OCI-M2 (cell line): ENCODE results near the gene NHERF2.

Experiments used
- DNase-seq: peaks from one replicate; lab custom pipeline; 2025; ENCODE audit not compliant: unreplicated experiment; lab: John Stamatoyannopoulos, UW

Gene NHERF2

DNA sequence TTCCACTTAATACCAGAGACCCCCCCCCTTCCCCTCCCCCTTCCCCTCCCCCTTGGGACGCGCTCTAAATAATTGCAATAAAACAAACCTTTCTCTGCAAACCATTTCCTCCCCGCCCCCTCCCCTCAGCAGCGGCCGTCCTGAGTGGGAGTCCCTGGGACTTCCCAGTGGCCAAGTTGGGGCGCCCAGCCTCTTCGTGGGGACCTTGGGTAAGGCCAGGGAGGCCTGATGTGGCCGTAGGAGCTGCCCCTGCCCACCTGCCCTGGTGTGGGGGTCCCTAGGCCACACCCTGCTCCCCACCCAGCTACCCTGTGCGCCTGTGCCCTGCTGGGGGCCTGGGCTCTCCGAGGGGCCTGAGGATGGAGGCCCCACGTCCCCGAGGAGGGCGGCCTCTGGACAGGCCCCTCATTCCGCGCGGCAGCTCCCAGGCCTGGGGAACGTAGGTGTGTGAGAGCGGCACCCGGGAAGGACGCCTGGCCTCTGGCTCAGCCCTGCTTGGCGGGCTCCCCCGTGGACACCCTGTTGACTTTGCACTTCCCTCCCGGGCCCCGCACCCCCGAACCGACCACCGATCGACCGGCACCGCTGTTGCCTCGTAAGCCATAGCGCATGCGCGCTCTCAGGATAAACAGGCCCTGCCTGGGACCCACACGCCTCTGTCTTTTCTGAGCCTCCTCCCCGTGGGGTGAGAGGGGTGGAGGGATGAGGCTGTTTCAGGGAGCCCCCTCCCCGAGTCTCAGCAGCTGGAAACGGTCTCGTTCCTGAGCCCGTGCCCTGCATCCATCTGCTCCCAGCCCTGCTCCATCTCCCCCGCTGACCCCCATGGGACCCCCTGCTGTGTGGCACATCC lies 11.9 kb downstream of the NHERF2 start:
- DNase-seq, result no peak

DNA sequence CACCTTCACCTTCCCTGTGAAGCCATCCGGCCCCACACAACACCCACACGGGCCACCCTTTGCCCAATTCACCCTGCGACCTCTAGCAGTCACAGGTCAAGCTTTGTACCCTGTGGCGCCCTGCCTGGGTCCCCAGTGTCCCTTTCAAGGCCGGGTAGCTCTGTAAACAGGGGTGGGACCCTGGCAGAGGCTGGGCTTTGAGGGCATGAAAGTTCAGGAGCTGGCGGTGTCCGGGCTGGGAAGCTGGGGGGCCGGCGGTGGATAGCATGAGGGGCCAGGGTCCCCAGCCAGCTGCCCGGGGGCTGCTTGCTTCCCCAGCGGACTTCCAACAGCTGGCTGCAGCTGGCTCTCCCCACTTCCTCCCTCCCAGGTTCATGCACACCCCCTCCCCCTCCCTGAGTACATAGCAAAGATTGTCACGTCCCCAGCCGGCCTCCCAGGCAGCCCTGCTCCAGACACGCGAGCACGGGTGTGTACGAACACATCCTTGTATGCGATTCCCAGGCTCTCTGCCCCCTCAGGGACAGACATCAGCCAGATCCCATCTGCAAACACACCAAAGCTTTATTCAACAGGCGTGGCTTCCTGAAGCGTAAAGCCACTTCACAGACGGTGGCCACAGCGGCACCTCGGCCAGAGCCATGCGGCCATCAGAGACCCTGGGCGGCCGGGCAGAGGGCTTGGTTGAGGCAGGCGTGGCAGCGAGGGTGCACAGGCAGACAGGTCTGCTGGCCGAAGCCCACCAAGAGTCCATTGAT lies 12.8 kb downstream of the NHERF2 start:
- DNase-seq, result no peak

DNA sequence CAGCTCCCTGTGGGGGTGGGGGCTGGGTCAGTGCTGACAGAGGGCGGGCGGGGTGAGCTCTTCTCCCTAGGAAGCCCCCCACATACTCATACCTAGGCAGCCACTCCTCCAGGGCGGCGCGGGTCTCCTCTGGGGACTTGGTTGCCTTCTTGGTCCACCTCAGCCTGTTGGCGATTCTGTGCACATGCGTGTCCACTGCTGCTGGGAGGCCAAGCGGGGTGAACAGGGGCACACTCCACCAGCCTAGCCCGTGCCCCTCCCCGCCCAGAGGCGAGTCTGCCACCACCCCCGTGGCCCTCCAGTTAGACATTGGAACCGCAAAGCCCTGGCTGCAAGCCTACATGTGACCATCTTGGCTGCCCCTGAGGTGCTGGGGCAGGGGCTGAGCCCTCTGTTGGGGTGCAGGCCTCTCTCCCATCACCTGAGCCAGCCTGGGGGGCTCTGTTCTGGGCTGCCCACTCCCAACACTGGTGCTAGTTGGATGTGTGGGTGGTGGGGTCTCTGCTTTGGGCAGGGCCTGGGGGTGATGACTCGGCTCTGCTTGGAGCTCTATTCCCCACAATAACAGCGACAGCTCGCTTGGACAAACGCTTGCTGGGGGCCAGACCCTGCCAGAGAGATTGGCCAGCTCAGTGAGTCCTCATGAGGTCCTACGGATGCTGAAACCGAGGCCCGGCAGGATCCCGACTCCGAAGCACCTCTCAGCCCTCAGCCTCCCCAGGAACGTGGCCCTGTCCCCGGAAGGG lies 13.5 kb downstream of the NHERF2 start:
- no peak for DNase-seq

DNA sequence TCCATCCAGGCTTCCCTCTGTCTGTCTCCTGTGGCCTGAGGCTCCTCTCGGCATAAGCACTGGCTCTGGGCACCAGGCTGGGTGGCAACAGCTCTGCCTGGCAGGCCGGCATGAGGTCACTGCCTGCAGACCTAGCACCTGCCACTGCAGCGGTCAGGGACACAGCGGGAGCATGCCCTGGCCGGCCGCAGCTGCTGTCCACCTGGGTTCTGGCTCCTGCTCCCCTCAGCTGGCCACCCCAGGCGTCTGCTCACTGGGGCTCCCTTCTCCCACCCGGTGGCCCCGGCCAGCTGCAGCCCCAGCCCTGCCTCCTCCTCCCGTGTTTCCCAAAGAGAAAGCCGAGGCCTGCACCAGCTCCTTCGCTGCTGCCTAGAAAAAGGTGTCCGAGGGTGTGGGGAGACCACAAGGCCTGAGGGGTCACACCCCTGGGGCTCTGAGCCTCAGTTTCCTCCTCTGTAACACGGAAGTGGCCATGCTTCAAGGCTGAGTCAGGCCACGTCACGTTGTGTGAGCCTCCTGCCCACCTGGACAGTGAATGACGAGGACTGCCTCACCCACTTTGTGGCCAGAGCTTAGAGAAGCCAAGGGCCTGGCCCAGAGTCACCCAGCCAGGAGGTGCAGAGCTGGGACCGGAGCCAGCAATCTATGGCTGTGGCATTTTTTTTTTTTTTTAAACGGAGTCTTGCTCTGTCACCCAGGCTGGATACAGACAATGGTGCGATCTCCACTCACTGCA lies 14.3 kb downstream of the NHERF2 start:
- no peak for DNase-seq

DNA sequence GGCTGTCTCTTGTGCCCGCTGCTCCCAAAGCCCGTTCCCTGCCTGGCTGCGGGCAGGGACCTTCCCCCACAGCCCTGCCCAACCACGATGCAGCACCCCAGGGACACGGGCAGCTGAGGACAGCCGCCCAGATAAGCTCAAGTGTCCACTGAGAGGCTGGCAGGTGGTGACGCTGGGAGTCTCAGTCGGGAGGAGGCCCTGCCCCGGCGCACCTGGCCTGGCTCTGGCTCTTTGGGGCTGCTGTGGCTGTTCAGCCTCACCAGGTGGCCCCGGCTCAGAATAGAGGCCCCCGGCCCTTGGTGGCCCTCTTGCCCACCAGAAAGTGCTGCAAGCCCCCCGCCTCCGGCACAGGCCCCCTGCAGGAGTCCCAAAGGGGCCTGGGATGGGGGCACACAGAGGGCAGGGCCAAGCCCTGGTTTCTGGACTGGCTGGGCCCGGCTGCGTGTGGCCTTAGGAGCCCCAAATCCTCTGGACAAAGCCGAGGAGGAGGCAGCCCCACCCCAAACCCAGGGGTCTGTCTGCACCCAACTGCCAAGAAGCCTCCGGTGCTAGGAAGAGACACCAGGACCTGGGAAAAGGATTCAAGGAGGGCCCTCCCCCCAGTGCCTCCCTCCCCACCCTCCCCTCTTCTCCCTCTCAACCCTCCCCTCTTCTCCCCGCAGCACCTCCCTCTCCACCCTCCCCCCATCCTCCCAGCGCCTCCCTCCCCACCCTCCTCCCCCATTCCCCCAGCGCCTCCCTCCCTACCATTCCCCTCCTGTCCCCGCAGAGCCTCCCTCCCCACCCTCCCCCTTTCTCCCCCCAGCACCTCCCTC lies 15.7 kb downstream of the NHERF2 start:
- no peak for DNase-seq

DNA sequence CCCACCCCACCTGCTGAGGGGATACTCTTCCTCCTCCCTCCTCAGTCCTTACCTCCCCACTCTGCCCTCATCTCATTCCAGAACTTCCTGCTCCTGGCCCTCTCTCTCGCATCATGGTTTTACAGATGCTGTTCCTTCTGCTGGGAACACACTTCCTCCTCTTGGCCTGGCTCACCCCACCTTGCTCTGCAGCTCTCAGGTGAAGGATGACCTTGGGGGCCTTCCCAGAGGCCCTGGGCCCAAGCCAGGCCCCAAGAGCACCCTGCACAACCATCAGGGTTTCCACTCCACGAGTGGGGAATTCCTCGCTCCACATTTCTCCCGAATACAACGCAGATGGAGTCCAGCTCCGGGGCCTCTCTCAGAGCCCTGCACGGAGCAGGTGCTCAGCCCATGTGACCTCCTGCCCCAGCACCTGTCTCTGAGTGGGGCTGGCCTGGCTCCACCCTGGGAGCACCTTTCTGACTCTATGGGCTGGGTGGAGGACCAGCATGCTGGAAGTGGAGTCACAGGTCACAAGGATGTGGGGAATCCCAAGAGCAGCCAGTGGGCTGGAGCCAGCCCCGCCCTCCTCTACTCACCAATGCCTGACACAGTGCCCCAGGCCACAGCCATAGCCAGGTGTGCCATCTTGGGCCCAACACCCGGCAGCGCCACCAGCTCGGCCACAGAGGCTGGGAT lies 16.4 kb downstream of the NHERF2 start:
- DNase-seq, result no peak

DNA sequence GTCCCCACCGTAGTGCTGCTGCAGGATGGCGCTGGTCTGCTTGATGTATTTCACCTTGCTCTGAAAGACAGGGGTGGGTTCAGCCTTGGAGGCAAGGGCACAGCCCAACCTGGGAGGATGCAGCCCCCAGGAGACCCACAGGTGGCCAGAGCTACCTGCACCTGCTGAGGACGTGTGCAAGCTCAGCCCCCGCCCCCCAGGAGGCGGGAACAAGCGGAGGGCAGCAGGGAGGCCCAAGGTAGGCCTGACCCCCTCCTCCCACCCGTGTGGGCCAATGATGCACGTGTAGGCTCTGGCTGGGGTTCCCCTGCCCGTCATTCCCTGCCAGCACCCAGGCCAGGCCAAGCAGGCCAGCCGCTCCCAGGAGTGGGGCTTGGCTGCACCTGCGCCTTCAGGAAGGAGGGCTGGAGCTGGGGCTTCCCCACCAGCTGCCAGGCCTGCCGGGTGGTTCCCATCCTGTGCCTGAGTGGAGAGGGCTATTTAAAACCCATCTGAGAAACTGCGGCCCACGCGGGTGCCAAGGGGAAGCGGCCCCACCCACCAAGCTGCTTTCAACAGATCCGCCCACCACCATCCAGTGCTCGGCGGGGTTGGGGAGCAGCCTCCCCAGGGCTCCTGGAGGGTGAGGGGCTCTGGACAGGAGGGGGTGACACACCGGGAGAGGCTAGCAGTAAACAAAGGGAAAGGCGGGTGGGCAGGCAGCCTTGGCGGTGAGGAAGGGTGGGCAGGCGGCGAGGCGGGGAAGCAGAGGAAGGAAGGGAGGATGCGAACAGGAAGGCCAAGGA lies 17.2 kb downstream of the NHERF2 start:
- DNase-seq, result no peak

DNA sequence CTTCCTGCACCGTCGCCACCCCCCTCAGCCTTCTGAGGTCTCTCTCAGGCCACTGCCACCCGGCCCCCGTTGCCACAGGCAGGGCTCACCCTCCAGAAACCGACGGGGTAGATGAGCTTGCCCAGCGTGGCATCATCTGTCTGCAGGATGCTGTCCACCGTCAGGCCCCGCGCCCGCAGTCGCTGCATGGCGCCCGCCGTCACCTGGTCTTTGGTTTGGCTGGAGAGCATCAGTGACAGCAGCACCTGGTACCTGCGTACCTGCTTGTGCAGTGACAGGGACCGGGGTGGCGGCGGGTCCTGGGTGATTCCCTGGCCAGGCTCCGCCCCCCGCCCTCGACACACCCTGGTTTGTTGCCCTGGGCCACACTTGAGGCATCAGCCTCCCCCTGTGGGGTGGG lies 17.8 kb downstream of the NHERF2 start:
- DNase-seq, result no peak

DNA sequence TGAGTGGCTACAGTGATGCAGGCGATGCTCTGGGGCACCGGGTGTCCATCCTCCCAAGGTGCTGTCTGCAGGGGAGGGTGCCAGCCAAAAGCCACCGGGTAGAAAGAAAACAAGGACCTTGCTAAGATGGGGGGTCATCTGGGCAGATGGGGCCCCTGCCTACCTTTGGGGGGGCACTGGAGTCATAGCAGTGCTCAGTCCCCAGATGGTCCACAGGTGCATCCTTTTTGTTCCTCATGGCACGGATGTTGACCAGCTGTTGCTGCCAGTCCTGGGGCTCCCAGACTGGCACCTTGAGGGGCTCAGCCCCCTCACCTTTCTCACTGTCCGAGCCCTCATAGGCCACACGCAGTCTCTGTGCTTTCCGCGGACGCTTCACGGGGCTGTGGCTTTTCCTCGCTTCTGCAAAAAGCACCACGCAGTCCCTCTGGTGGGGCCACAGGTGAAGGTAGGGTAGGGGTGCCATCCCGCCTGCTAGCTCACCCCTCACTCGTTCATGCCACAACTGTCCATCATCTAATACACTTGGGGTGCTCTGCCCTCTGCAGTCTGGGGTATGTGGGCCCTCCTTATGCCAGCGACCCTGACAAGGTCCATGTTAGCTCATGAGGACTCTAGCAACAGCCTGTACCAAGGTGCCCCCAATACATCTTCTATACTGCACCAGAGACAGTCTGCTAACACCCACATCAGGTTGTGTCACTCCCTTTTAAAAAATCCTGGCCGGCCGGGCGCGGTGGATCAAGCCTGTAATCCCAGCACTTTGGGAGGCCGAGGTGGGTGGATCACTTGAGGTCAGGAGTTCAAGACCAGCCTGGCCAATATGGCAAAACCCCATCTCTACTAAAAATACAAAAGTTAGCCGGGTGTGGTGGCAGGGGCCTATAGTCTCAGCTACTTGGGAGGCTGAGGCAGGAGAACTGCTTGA lies 19.5 kb downstream of the NHERF2 start:
- no peak for DNase-seq

DNA sequence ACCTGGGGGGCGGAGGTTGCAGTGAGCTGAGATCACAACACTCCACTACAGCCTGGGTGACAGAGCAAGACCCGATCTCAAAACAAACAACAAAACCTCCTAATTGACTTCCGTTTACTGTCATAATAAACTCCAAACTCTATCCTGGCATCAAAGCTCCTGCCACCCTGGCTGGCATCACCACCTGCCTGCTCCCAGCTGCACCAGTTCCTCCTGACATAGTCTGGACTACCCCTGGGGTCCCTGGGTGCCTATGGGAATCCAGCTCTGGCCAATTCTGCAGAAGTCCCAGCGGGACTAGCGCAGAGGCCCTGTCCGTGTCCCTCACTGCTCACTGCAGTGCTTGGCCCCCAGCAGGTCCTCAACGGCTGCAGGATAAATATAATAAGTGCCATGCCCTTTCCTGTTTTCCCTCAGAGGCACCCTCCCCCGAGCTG lies 20.2 kb downstream of the NHERF2 start:
- no peak for DNase-seq

DNA sequence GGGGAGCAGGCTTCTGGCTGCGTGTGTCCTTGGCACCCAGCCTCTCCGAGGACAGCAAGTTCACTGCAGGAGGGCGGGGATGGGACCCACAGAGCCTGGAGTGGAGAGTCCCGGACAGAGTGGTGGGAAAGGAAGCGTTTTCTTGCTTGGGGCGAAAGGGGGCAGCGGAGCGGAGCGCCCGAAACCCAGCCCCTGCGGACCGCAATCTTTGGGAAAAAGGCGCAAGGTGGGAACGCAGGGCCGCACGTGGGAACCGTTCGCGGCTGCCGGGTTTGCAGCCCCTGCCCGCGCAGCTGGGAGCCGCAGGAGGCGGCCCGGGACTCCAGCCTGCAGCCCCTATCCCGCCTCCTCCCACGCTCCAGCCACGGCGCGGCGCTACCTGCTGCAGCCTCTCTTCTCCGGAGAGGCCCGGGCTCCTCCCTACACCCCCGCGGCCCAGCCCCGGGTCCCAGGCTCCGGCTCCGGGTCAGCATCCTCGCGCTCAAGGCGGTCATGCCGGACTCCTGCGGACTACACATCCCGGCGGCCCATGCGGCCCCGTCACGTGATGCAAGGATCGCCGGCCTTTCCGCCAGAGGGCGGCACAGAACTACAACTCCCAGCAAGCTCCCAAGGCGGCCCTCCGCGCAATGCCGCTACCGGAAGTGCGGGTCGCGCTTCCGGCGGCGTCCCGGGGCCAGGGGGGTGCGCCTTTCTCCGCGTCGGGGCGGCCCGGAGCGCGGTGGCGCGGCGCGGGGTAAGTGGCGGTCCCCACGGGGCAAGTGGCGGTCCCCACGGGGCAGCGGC lies 20.8 kb downstream of the NHERF2 start, which contains the start of the genes NTHL1 and TSC2:
NTHL1 (minus strand) TSS at position 505 of the 786 bp plus-strand sequence; CDS start at position 494, 11 bp downstream.
TSC2 (plus strand) TSS at position 656 of the 786 bp plus-strand sequence. CDS start 631 bp downstream, outside the sequence.
- peak; percentile 64 for DNase-seq

DNA sequence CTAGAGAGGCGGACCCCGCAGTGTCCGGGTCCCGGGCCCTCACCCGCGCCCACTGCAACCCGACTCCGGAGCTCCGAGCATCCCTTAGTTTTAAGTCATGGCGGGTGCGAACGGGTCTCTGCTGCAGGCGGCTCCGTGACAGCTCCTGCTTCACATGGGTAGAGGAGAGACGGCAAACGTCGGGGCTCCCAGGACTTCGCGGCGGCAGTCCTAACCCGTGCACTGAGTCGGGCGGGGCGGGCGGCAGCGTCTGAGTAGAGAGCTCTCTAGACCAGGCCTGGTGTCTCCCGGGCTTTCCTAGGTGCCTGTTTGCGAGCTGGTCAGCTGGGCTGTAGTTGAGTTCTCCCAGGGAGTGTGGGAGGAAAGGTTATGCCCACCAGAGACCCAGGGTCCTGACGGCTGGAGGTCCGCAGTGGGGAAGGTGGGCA lies 21.4 kb downstream of the NHERF2 start:
- no peak for DNase-seq

DNA sequence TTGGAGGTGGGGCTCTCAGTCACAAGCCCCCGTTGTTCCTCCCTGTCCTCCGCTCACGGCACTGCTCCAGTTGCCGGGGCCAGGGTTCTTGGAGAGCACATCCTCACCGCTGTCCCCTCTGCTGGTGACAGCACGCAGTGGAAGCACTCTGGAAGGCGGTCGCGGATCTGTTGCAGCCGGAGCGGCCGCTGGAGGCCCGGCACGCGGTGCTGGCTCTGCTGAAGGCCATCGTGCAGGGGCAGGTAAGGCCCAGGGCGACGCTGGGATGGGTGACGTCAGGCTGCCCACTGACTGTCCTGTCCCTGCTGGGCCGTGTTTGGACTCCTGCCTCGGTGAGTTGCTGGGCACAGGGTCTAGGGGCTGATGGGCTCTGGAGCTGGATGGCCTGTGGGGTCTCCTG lies 26.5 kb downstream of the NHERF2 start:
- no peak for DNase-seq

DNA sequence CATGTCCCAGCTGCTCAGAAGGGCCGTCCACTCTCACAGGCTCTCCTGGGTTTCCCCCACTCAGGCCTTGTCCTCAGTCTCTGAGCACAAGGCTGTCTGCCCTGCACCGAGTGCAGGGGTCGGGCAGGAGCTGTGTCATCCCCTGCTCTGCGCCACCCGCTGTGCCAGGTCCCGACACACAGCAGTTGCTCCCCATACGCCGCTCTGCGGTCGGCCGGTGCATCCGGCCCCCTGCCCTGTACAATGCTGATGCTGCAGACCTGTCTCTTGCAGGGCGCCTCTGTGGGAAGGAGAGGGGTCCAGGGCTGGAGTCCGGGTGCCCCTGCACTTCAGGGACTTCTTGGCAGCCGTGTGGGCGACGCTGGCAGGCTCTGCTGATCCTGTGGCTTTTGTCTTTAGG lies 27.2 kb downstream of the NHERF2 start:
- DNase-seq, result no peak

DNA sequence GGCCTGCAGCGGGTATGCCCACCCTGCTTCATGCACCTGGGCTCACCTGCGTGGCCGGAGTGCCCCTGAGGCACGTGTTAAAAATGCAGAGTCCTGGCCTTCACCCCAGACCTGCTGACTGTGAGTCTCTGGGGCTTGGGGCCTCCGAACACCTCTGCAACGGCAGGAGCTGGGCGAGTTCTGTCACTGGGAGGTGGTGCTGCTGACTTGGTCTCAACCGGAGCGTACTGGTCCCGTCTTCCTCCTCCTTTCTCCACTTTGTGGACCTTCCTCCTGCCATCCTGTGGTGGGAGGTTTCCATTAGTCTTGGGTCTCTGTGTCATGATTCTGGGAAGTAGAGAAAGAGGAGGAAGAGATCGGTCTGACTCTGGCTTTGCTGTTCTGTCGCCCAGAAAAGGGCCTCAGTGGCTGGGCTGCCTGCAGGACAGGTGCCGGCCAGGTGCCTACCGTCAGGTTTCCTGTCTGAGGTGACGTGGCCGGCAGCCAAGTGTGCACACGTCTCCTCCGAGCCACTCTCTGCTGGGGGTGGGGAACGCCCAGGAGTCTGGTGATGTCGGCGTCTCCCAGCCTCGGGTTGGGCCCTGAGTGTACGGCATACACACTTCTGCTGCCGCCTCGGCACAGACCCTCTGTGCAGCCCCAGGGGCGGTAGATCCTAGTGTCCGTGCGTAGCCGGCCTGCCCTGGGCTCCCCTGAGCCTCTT lies 28.0 kb downstream of the NHERF2 start:
- DNase-seq, result no peak

DNA sequence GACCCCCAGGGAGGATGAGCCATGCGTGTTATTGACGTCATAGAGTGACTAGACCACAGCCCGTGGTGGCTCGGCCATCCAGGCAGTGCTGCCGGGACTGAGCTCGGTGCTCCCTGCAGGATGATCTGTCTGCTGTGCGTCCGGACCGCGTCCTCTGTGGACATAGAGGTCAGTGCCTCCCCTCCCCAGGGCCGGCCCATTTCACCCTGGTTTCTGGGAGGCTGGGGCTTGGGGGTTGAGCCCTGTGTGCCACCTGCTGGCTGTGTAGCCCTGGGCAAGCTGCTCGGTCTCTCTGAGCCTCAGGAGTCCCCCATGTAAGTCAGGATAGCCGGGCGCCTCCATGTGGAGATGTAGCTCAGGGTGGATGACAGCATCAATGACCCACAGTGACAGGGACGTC lies 29.4 kb downstream of the NHERF2 start:
- DNase-seq, result no peak
